ENCODE results near the gene OR2M4. TPM values are rescaled to one million over a fixed set of nuclear protein-coding genes. Genes with fewer than 3 reads are reported as not detected.

Gene OR2M4
- total RNA-seq, 1 experiment from 2014 or later, result not detected

DNA sequence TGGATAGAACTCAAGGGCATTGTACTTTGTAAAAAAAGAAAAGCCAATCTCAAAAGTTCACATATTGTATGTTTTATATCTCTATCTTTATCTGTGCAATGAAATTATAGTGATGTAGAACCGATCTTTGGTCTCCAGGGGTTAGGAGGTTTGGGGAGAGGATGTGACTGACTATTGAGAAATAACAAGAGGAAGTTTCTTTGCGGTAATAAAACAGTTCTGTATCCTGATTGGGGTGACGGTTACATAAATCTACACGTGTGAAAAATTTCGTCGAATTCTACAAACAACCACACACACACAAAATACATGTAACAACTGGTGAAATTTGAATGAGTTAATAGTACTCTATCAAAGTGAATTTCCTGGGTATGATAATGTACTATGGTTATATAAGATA lies 57.2 kb downstream of the OR2M4 start:
- Histone ChIP-seq H3K4me1 (ENCODE audit: insufficient read depth, low read length) (no peaks in the 10 kb centered on the region), H3K27me3 (ENCODE audit: insufficient read depth, low read length) (no peaks in the 10 kb centered on the region), H3K23ac (ENCODE audit: insufficient read length, low read depth, low read length) (no peak overlapping the region), H4K20me1 (ENCODE audit: control insufficient read depth, insufficient read depth, insufficient read length) (no peaks in the 10 kb centered on the region), H3K4ac (ENCODE audit: low read depth, low read length) (no peak overlapping the region), H2BK120ac (ENCODE audit: low read depth, low read length, poor library complexity, severe bottlenecking) (no peak overlapping the region), H4K8ac (replicated peaks; ENCODE audit: insufficient read length, low read depth, low read length) (no peak overlapping the region), H3K9ac (ENCODE audit: extremely low read depth, insufficient read length, low read length) (no peak overlapping the region), H3K14ac (ENCODE audit: insufficient read depth, low read length) (no peak overlapping the region), H3K27ac (ENCODE audit: insufficient read length, low read depth, low read length) (no peak overlapping the region), H2BK20ac (ENCODE audit: low read depth, low read length, poor library complexity, severe bottlenecking) (no peak overlapping the region), H3K9me3 (ENCODE audit: control insufficient read depth, low read depth, low read length) (peaks cover 36% of the 10 kb centered on the region), H4K91ac (ENCODE audit: insufficient read length, low read depth, low read length) (no peak overlapping the region), H3K23me2 (ENCODE audit: insufficient read length, low read depth, low read length, poor library complexity, severe bottlenecking) (no peaks in the 10 kb centered on the region), H2BK15ac (ENCODE audit: low read depth, low read length) (no peak overlapping the region), H2AK5ac (ENCODE audit: insufficient read length, low read length) (no peak overlapping the region), H3T11ph (ENCODE audit: low read length) (no peak overlapping the region), H3K79me2 (ENCODE audit: insufficient read depth, low read length) (no peaks in the 10 kb centered on the region), H2AFZ (ENCODE audit: low read length) (no peak overlapping the region), H3K4me2 (ENCODE audit: insufficient read depth, insufficient read length, low read length) (no peak overlapping the region), H3K79me1 (ENCODE audit: insufficient read depth, low read depth, low read length, poor library complexity, severe bottlenecking) (no peaks in the 10 kb centered on the region), H2BK5ac (ENCODE audit: insufficient read length, low read length) (no peak overlapping the region), H3K56ac (ENCODE audit: insufficient read length, low read depth, low read length) (no peak overlapping the region), H3K18ac (ENCODE audit: insufficient read length, low read depth, low read length) (no peak overlapping the region), H2BK12ac (ENCODE audit: insufficient read length, low read depth, low read length) (no peak overlapping the region), H4K5ac (ENCODE audit: insufficient read length, low read depth, low read length) (no peak overlapping the region)
- no CpG with 5 or more reads among the region's 6 CpGs for WGBS (ENCODE audit: extremely low coverage, insufficient read length, low lambda C conversion rate)
- Mint-ChIP-seq H3K4me3 (no peak overlapping the region), H3K4me1 (no peaks in the 10 kb centered on the region), H3K36me3 (ENCODE audit: insufficient read depth in 1 of 3, low read depth in 3 of 3) (peaks cover 0 to 35% (median 0%) of the 10 kb centered on the region in 3 experiments; a peak in 5 of 7 replicates), H3K9me3 (peaks cover 73 to 86% of the 10 kb centered on the region in 2 experiments), H3K27ac (no peak overlapping the region), H3K27me3 (ENCODE audit: low read depth) (no peaks in the 10 kb centered on the region)
- DNase-seq, result no peak
- TF ChIP-seq CTCF (conservative IDR thresholded peaks at IDR 0.05), result no peak

Other genes starting within 250 kb of the OR2M4 start
- gene OR2L5, start 217.8 kb upstream of the OR2M4 start, total RNA-seq (2021), result not detected in 2 replicates
- 0.11 TPM in 1 of 2 replicates, not detected in the other for gene OR2L2, start 201.3 kb upstream of the OR2M4 start, total RNA-seq (2021)
- gene OR2L3, start 184.6 kb upstream of the OR2M4 start, total RNA-seq (2021), result not detected in 2 replicates
- gene OR2L13, start 136.2 kb upstream of the OR2M4 start, total RNA-seq (2021), result not detected in 2 replicates
- gene OR2M5, start 86.3 kb upstream of the OR2M4 start, total RNA-seq (2021), result not detected in 2 replicates
- gene OR2M2, start 56.6 kb upstream of the OR2M4 start, total RNA-seq (2021), result not detected in 2 replicates
- not detected in 2 replicates for gene OR2M3, start 34.2 kb upstream of the OR2M4 start, total RNA-seq (2021)
- gene OR2T33, start 46.6 kb downstream of the OR2M4 start, total RNA-seq (2021), result not detected in 2 replicates
- not detected in 2 replicates for gene OR2T12, start 72.0 kb downstream of the OR2M4 start, total RNA-seq (2021)
- not detected in 2 replicates for gene OR2M7, start 93.2 kb downstream of the OR2M4 start, total RNA-seq (2021)
- gene OR14C36, start 117.4 kb downstream of the OR2M4 start, total RNA-seq (2021), result not detected in 2 replicates
- not detected in 2 replicates for gene OR2T4, start 130.2 kb downstream of the OR2M4 start, total RNA-seq (2021)
- not detected in 2 replicates for gene OR2T6, start 144.3 kb downstream of the OR2M4 start, total RNA-seq (2021)
- gene OR2T1, start 171.6 kb downstream of the OR2M4 start, total RNA-seq (2021), result not detected in 2 replicates
- not detected in 2 replicates for gene OR2T2, start 214.2 kb downstream of the OR2M4 start, total RNA-seq (2021)
- gene OR2T3, start 241.9 kb downstream of the OR2M4 start, total RNA-seq (2021), result not detected in 2 replicates

Measured in H9 (cell line).